K562 (cell line): ENCODE data around the gene SLC16A4. TPM values are rescaled to one million over a fixed set of nuclear protein-coding genes. Genes with fewer than 3 reads are reported as not detected.

Source experiments
- ATAC-seq: fragments of 200-7000 bp; cut with Tn5 transposase; 3 replicates; pipeline ENCODE4 v1.9.1; 2020; ENCODE audit warnings: moderate library complexity
- BruUV-seq: library from RNA; stranded (reverse); fragments of 400-500 nt; replicated peaks from 2 replicates; lab custom pipeline; 2021; lab: Mats Ljungman, UMichigan
- CTCF ChIA-PET: fragments of 300-600 bp; formaldehyde crosslinking; extraction: SDS; loops from one replicate; lab custom pipeline; 2021; ENCODE audit warnings: low intra/inter-chr PET ratio; lab: Yijun Ruan, JAX
- POLR2A ChIA-PET: fragments of 300-600, 350-650 bp; sonication (Branson Sonifier 250); formaldehyde crosslinking; extraction: SDS; loops from one replicate; lab custom pipeline; 2021; ENCODE audit warnings: antibody characterized with exemption, inconsistent platforms; lab: Yijun Ruan, JAX
- DNase-seq, 4 experiments: peaks; one replicate each; pipeline versions ENCODE4 v3.0.0 to v3.0.0-alpha.2; 2011 to 2018; ENCODE audit warnings: low spot score in 3 of 4, mixed read lengths in 3 of 4; ENCODE audit errors: extremely low read depth in 1 of 4
- FAIRE-seq: peaks from 2 replicates; lab custom pipeline; 2011; peaks lifted over from hg19 to GRCh38; lab: Jason Lieb, UNC
- H2AFZ ChIP-seq: 2 replicates; pipeline ENCODE4 v1.6.0; 2011; ENCODE audit warnings: low read depth, low read length, control low read depth, inconsistent platforms
- H3K27ac ChIP-seq: fragments of 200-600 bp; 3 replicates; pipeline ENCODE4 v1.8.0; 2011; ENCODE audit warnings: low read depth, mild to moderate bottlenecking, control low read depth, inconsistent platforms, low read length, moderate library complexity, mixed read lengths; ENCODE audit errors: extremely low read depth
- H3K27me3 ChIP-seq, 2 experiments: fragments of 300-600 bp in 1 of 2; 2 replicates in 1 of 2; 3 replicates in 1 of 2; pipeline versions ENCODE4 v1.6.0 to v1.8.0; 2011; ENCODE audit warnings: inconsistent platforms in 2 of 2, low read length in 2 of 2, mild to moderate bottlenecking in 1 of 2, mixed read lengths in 1 of 2, moderate library complexity in 1 of 2; ENCODE audit not compliant: control insufficient read depth in 2 of 2, insufficient read depth in 2 of 2
- H3K36me3 ChIP-seq: fragments of 300-600 bp; 3 replicates; pipeline ENCODE4 v1.8.0; 2011; ENCODE audit warnings: mild to moderate bottlenecking, low read length, inconsistent platforms; ENCODE audit not compliant: control insufficient read depth, insufficient read depth
- H3K4me1 ChIP-seq, 2 experiments: fragments of 200-600 bp in 1 of 2; replicated peaks in 1 of 2; 2 replicates in 1 of 2; 3 replicates in 1 of 2; pipeline versions ENCODE4 v1.5.1 to v1.8.0; 2011; ENCODE audit warnings: inconsistent platforms in 2 of 2, low read length in 2 of 2, mild to moderate bottlenecking in 1 of 2, mixed read lengths in 1 of 2, moderate library complexity in 1 of 2; ENCODE audit not compliant: control insufficient read depth in 2 of 2, insufficient read depth in 2 of 2
- H3K4me2 ChIP-seq: 2 replicates; pipeline ENCODE4 v1.6.1; 2011; ENCODE audit warnings: low read length, control low read depth, inconsistent platforms, mixed read lengths; ENCODE audit not compliant: insufficient read depth
- H3K4me3 ChIP-seq: fragments of 200-600 bp; sonication (generic), shearing (Covaris generic); 2 replicates; pipeline ENCODE4 v1.5.1; 2016; ENCODE audit warnings: control low read depth, inconsistent platforms
- H3K79me2 ChIP-seq: fragments of 200-600 bp; 3 replicates; pipeline ENCODE4 v1.8.0; 2011; ENCODE audit warnings: low read length, inconsistent platforms; ENCODE audit not compliant: control insufficient read depth, insufficient read depth
- H3K9ac ChIP-seq, 2 experiments: 2 replicates each; pipeline versions ENCODE4 v1.6.0 to v1.6.1; 2011; ENCODE audit warnings: low read depth in 2 of 2, low read length in 2 of 2, control low read depth in 1 of 2, inconsistent platforms in 1 of 2, mild to moderate bottlenecking in 1 of 2, mixed read lengths in 1 of 2; ENCODE audit not compliant: insufficient read depth in 1 of 2
- H3K9me1 ChIP-seq: one replicate; pipeline ENCODE4 v1.6.0; 2011; ENCODE audit warnings: inconsistent platforms, mild to moderate bottlenecking, low read length, moderate library complexity; ENCODE audit not compliant: control insufficient read depth, insufficient read depth
- H3K9me3 ChIP-seq: replicated peaks from 2 replicates; pipeline ENCODE4 v1.5.1; 2011; ENCODE audit warnings: low read depth, low read length, inconsistent platforms; ENCODE audit not compliant: control insufficient read depth, insufficient read depth
- H4K20me1 ChIP-seq: replicated peaks from 2 replicates; pipeline ENCODE4 v1.6.1; 2011; ENCODE audit warnings: low read length, inconsistent platforms, mixed read lengths; ENCODE audit not compliant: control insufficient read depth, insufficient read depth
- HDAC6 ChIP-seq: IDR thresholded peaks from 2 replicates; pipeline ENCODE4 v1.6.1; 2012; ENCODE audit warnings: low read depth, mild to moderate bottlenecking, control low read depth, inconsistent platforms, low read length, moderate library complexity
- HMG20A ChIP-seq: fragments of 450-650 bp; formaldehyde crosslinking; conservative IDR thresholded peaks from 2 replicates; pipeline ENCODE4 v1.4.0; 2020; ENCODE audit warnings: mild to moderate bottlenecking, mixed read lengths
- MAFG ChIP-seq: fragments of 450-650 bp; conservative IDR thresholded peaks from 2 replicates; pipeline ENCODE4 v1.6.1; 2016; ENCODE audit warnings: missing genetic modification characterization, missing compliant biosample characterization
- RCOR1 ChIP-seq, 2 experiments: IDR thresholded peaks; 2 replicates each; pipeline ENCODE4 v1.6.1; 2012; ENCODE audit warnings: low read depth in 2 of 2, low read length in 2 of 2, borderline replicate concordance in 1 of 2, improper control_type of control experiment in 1 of 2
- SMARCA4 ChIP-seq: fragments of 450-650 bp; IDR thresholded peaks from 2 replicates; pipeline ENCODE4 v1.6.1; 2016
- SRSF7 ChIP-seq: fragments of 200-400 bp; formaldehyde crosslinking; optimal IDR thresholded peaks from 2 replicates; pipeline ENCODE3; 2017; ENCODE audit warnings: mild to moderate bottlenecking, low read depth, low read length
- TOE1 ChIP-seq, 2 experiments: fragments of 450-650 bp in 1 of 2; sonication (generic) in 1 of 2; formaldehyde crosslinking in 1 of 2; IDR thresholded peaks; 2 replicates each; pipeline versions ENCODE4 v1.7.1 to v1.8.0; 2016 to 2022; ENCODE audit warnings: borderline replicate concordance in 2 of 2, mild to moderate bottlenecking in 2 of 2, antibody characterized with exemption in 1 of 2, inconsistent platforms in 1 of 2, low read depth in 1 of 2, missing genetic modification reagents in 1 of 2, moderate library complexity in 1 of 2
- WHSC1 ChIP-seq: IDR thresholded peaks from one replicate; pipeline ENCODE4 v1.6.1; 2012; ENCODE audit warnings: low read length, control low read depth, inconsistent platforms
- ZBTB1 ChIP-seq: sonication (generic); formaldehyde crosslinking; IDR thresholded peaks from 2 replicates; pipeline ENCODE4 v1.8.1; 2023; ENCODE audit warnings: missing genetic modification reagents, low read depth, mild to moderate bottlenecking, borderline replicate concordance
- ZNF232 ChIP-seq: sonication (generic); formaldehyde crosslinking; IDR thresholded peaks from 2 replicates; pipeline ENCODE4 v1.8.0; 2022; ENCODE audit warnings: mild to moderate bottlenecking, missing genetic modification reagents
- WGBS: fragments of 100-300 bp; shearing (Covaris generic); methylation state at CpG from one replicate; pipeline ENCODE4 v1.1.6; 2016; ENCODE audit warnings: low coverage, mixed read lengths; ENCODE audit not compliant: insufficient coverage; ENCODE audit errors: missing lambda C conversion rate; 5-methylcytosine and 5-hydroxymethylcytosine counted together
- in situ Hi-C: fragments of 300-500 bp; cut with MboI; formaldehyde crosslinking; loops from 4 replicates; pipeline ENCODE4 v1.15.0; 2018; ENCODE audit warnings: inconsistent platforms, mixed read lengths
- intact Hi-C: fragments of 100-400 bp; cut with micrococcal nuclease; formaldehyde crosslinking; loops from 2 replicates; pipeline ENCODE4 v1.14.2; 2022
- polyA plus RNA-seq, 8 experiments: library from polyadenylated mRNA; depleted of rRNA in 4 of 8; stranded (reverse) in 5 of 8; unstranded in 3 of 8; fragments of >200 nt; fragmentation: Nextera tagmentation in 2 of 8; fragmentation: Illumina TruSeq in 1 of 8; extraction: Ambion mirVana in 2 of 8; extraction: Trizol in 1 of 8; gene quantifications; 2 replicates each; pipeline versions ENCODE4 v1.2.1 to v1.2.3, GENCODE V29; 2011 to 2014; ENCODE audit warnings: inconsistent platforms in 1 of 8, missing spikeins in 1 of 8
- total RNA-seq, 7 experiments: library from RNA; depleted of rRNA in 6 of 7; stranded (reverse); fragments of >200 nt in 6 of 7; fragmentation: Illumina TruSeq in 2 of 7; extraction: Trizol in 2 of 7; gene quantifications; 2 replicates each; pipeline versions ENCODE4 v1.2.1 to v1.2.3, GENCODE V29; 2011 to 2021; ENCODE audit warnings: low replicate concordance in 1 of 7
- TF ChIP-seq, protein P1 (sequence below), 2 experiments: IDR thresholded peaks in 1 of 2; conservative IDR thresholded peaks in 1 of 2; 2 replicates each; pipeline ENCODE4 v1.6.1; 2016; ENCODE audit warnings: low read depth in 2 of 2, mild to moderate bottlenecking in 1 of 2, missing compliant biosample characterization in 1 of 2, missing genetic modification characterization in 1 of 2, moderate library complexity in 1 of 2
- TF ChIP-seq, protein P2 (sequence below): fragments of 250-450 bp; sonication (Bioruptor Pico); IDR thresholded peaks from 2 replicates; pipeline ENCODE4 v1.8.0; 2021; ENCODE audit warnings: borderline replicate concordance, mild to moderate bottlenecking, moderate library complexity; ENCODE audit not compliant: poor library complexity, severe bottlenecking
- TF ChIP-seq, protein P3 (sequence below): fragments of 450-650 bp; IDR thresholded peaks from 2 replicates; pipeline ENCODE4 v1.6.1; 2016; ENCODE audit warnings: borderline replicate concordance

The SLC16A4 gene
- total and polyA plus RNA-seq, 9 of the 15 experiments (the other 6 are each of a cell fraction or from before 2014, with no cell fraction given), result 0.04 to 0.31 (median 0.18) TPM; not detected in 1

DNA sequence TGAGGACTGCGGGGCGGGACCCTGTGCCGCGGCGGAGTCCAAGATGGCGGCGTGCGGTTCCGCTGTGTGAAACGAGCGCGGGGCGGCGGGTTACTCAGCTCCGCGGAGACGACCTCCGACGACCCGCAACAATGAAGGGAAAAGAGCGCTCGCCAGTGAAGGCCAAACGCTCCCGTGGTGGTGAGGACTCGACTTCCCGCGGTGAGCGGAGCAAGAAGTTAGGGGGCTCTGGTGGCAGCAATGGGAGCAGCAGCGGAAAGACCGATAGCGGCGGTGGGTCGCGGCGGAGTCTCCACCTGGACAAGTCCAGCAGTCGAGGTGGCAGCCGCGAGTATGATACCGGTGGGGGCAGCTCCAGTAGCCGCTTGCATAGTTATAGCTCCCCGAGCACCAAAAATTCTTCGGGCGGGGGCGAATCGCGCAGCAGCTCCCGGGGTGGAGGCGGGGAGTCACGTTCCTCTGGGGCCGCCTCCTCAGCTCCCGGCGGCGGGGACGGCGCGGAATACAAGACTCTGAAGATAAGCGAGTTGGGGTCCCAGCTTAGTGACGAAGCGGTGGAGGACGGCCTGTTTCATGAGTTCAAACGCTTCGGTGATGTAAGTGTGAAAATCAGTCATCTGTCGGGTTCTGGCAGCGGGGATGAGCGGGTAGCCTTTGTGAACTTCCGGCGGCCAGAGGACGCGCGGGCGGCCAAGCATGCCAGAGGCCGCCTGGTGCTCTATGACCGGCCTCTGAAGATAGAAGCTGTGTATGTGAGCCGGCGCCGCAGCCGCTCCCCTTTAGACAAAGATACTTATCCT is 51.2 kb downstream of the SLC16A4 start:
- H3K79me2 ChIP-seq, result peaks cover 73% of the 10 kb centered on the region
- FAIRE-seq, result no peak
- H3K4me2 ChIP-seq, result peak overlapping the region; percentile 87
- BruUV-seq, result TSS peak; percentile 42
- peak; percentile 11 for ATAC-seq
- H3K4me1 ChIP-seq, result peaks cover 38 to 48% of the 10 kb centered on the region in 2 experiments
- DNase-seq, result peak; percentile 70 to 81 (median 74)
- H2AFZ ChIP-seq, result peak overlapping the region; percentile 86
- ChIA-PET POLR2A (interaction anchor here (0.5 to 4.0 kb wide), 37 partner anchors 10 to 950 kb away, joined by 3 to 74 read pairs (median 4); partner anchors contain the start of gene STRIP1), CTCF (no interaction called here)
- H3K9me1 ChIP-seq, result peaks cover 4% of the 10 kb centered on the region
- H4K20me1 ChIP-seq, result peaks cover 52% of the 10 kb centered on the region
- 0% methylated on average over 77 of the region's 77 CpGs for WGBS
- H3K9me3 ChIP-seq, result no peaks in the 10 kb centered on the region
- peak overlapping the region; percentile 99 to 100 for H3K9ac ChIP-seq
- intact Hi-C loops (loop anchor here (2.0 to 10.0 kb wide), 3 partner anchors 73 to 625 kb away; partner anchors contain the start of genes LRIF1 and STRIP1), in situ Hi-C loops (no loop called here)
- H3K36me3 ChIP-seq, result peaks cover 46% of the 10 kb centered on the region
- H3K4me3 ChIP-seq, result peak overlapping the region; percentile 82
- H3K27ac ChIP-seq, result peak overlapping the region; percentile 94
- H3K27me3 ChIP-seq, result no peaks in the 10 kb centered on the region
- TF ChIP-seq, protein P1, sequence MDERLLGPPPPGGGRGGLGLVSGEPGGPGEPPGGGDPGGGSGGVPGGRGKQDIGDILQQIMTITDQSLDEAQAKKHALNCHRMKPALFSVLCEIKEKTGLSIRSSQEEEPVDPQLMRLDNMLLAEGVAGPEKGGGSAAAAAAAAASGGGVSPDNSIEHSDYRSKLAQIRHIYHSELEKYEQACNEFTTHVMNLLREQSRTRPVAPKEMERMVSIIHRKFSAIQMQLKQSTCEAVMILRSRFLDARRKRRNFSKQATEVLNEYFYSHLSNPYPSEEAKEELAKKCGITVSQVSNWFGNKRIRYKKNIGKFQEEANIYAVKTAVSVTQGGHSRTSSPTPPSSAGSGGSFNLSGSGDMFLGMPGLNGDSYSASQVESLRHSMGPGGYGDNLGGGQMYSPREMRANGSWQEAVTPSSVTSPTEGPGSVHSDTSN (CRISPR knock-in tag; IDR thresholded peaks at IDR 0.05; ENCODE audit: low read depth), result no peak
- TF ChIP-seq, protein P1 (tag; conservative IDR thresholded peaks at IDR 0.05; ENCODE audit: low read depth), result no peak
- TF ChIP-seq SMARCA4 (no peak), TOE1 (IDR thresholded peaks at IDR 0.05; ENCODE audit: borderline replicate concordance) (no peak), TOE1 (CRISPR knock-in tag; IDR thresholded peaks at IDR 0.05; ENCODE audit: borderline replicate concordance, low read depth) (peak; percentile 50; the same call in 1 of the 2 replicates), ZNF232 (CRISPR knock-in tag) (no peak), WHSC1 (no peak), HMG20A (CRISPR knock-in tag) (no peak), SRSF7 (no peak), ZBTB1 (CRISPR knock-in tag) (no peak), MAFG (no peak), HDAC6 (no peak), RCOR1 (IDR thresholded peaks at IDR 0.05; ENCODE audit: borderline replicate concordance in 1 of 2, low read depth in 2 of 2, low read length in 2 of 2) (no peak)
- TF ChIP-seq, protein P2, sequence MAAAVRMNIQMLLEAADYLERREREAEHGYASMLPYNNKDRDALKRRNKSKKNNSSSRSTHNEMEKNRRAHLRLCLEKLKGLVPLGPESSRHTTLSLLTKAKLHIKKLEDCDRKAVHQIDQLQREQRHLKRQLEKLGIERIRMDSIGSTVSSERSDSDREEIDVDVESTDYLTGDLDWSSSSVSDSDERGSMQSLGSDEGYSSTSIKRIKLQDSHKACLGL (CRISPR knock-in tag), result peak; percentile 33
- TF ChIP-seq, protein P3, sequence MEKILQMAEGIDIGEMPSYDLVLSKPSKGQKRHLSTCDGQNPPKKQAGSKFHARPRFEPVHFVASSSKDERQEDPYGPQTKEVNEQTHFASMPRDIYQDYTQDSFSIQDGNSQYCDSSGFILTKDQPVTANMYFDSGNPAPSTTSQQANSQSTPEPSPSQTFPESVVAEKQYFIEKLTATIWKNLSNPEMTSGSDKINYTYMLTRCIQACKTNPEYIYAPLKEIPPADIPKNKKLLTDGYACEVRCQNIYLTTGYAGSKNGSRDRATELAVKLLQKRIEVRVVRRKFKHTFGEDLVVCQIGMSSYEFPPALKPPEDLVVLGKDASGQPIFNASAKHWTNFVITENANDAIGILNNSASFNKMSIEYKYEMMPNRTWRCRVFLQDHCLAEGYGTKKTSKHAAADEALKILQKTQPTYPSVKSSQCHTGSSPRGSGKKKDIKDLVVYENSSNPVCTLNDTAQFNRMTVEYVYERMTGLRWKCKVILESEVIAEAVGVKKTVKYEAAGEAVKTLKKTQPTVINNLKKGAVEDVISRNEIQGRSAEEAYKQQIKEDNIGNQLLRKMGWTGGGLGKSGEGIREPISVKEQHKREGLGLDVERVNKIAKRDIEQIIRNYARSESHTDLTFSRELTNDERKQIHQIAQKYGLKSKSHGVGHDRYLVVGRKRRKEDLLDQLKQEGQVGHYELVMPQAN, result peak; percentile 88; the same call in 1 of the 2 replicates
